Common myeloid progenitor, CD34-positive (primary cell): ENCODE data around the gene FAF1.

Experiments used
- CTCF ChIA-PET: fragments of 350-600 bp; sonication (Branson Sonifier 250); formaldehyde crosslinking; loops from one replicate; lab custom pipeline; 2021; ENCODE audit warnings: antibody characterized with exemption; lab: Charles Lee
- POLR2A ChIA-PET: fragments of 350-600 bp; sonication (Branson Sonifier 250); formaldehyde crosslinking; loops from one replicate; lab custom pipeline; 2021; ENCODE audit warnings: antibody characterized with exemption; lab: Charles Lee
- DNase-seq, 3 donors: peaks; one replicate each; pipeline versions ENCODE4 v3.0.0 to v3.0.0-alpha.2; 2013
- H3K27ac ChIP-seq, 2 experiments: 1 replicate in 1 of 2; 2 replicates in 1 of 2; pipeline ENCODE4 v1.7.0; 2013; ENCODE audit warnings: inconsistent platforms in 2 of 2, low read length in 2 of 2, mild to moderate bottlenecking in 2 of 2, low read depth in 1 of 2, moderate library complexity in 1 of 2; ENCODE audit not compliant: severe bottlenecking in 2 of 2, insufficient read depth in 1 of 2, poor library complexity in 1 of 2
- H3K27me3 ChIP-seq, 5 experiments: replicated peaks in 2 of 5; 1 replicate in 3 of 5; 2 replicates in 2 of 5; pipeline versions ENCODE4 v1.6.1 to v1.7.0; 2013; ENCODE audit warnings: low read length in 4 of 5, mild to moderate bottlenecking in 2 of 5, moderate library complexity in 2 of 5, inconsistent platforms in 1 of 5; ENCODE audit not compliant: insufficient read depth in 5 of 5, control insufficient read depth in 4 of 5
- H3K36me3 ChIP-seq, 4 experiments: 1 replicate in 2 of 4; 2 replicates in 2 of 4; pipeline versions ENCODE4 v1.6.1 to v1.7.0; 2013; ENCODE audit warnings: low read length in 3 of 4, control low read depth in 1 of 4, mild to moderate bottlenecking in 1 of 4; ENCODE audit not compliant: control insufficient read depth in 4 of 4, insufficient read depth in 4 of 4
- H3K4me1 ChIP-seq, 4 experiments: 1 replicate in 3 of 4; 2 replicates in 1 of 4; pipeline versions ENCODE4 v1.6.1 to v1.7.1; 2013; ENCODE audit warnings: low read length in 3 of 4, mild to moderate bottlenecking in 3 of 4, control low read depth in 1 of 4, inconsistent platforms in 1 of 4, moderate library complexity in 1 of 4; ENCODE audit not compliant: control insufficient read depth in 4 of 4, insufficient read depth in 4 of 4; ENCODE audit errors: control extremely low read depth in 1 of 4
- H3K4me3 ChIP-seq, 7 experiments: 1 replicate in 4 of 7; 2 replicates in 3 of 7; pipeline versions ENCODE4 v1.5.1 to v1.7.0; 2013; ENCODE audit warnings: mild to moderate bottlenecking in 7 of 7, low read length in 6 of 7, moderate library complexity in 6 of 7, inconsistent platforms in 2 of 7, low read depth in 2 of 7, control low read depth in 1 of 7; ENCODE audit not compliant: insufficient read depth in 4 of 7, control insufficient read depth in 1 of 7; ENCODE audit errors: extremely low read depth in 1 of 7
- H3K9me3 ChIP-seq, 5 experiments: 1 replicate in 4 of 5; 2 replicates in 1 of 5; pipeline versions ENCODE4 v1.6.1 to v1.7.1; 2013; ENCODE audit warnings: low read length in 4 of 5, mild to moderate bottlenecking in 2 of 5, inconsistent platforms in 1 of 5, low read depth in 1 of 5, moderate library complexity in 1 of 5; ENCODE audit not compliant: control insufficient read depth in 4 of 5, insufficient read depth in 2 of 5; ENCODE audit errors: control extremely low read depth in 1 of 5
- WGBS: methylation state at CpG from one replicate; pipeline ENCODE4 v1.1.5; 2013; ENCODE audit not compliant: insufficient coverage; 5-methylcytosine and 5-hydroxymethylcytosine counted together

FAF1 gene

GRCh38 chr1:50481142-50481736, 478.8 kb downstream of the FAF1 start:
- Histone ChIP-seq H3K27me3 (no peaks in the 10 kb centered on the region), H3K4me1 (no peaks in the 10 kb centered on the region), H3K9me3 (no peaks in the 10 kb centered on the region), H3K27ac (no peak overlapping the region), H3K4me3 (no peak overlapping the region), H3K36me3 (peaks cover 0 to 8% (median 2%) of the 10 kb centered on the region in 4 experiments)
- ChIA-PET POLR2A (no interaction called here), CTCF (no interaction called here)
- DNase-seq, result no peak
- 100% methylated on average over 1 of the region's 2 CpGs for WGBS

GRCh38 chr1:50476800-50477199, 483.3 kb downstream of the FAF1 start:
- H3K27ac ChIP-seq, result no peak overlapping the region
- ChIA-PET POLR2A (no interaction called here), CTCF (interaction anchor here (0.7 kb wide), 1 partner anchor 11 kb away, joined by 3 read pairs; no protein-coding TSS in a partner anchor)
- no peaks in the 10 kb centered on the region for H3K9me3 ChIP-seq
- DNase-seq, result no peak
- no peaks in the 10 kb centered on the region for H3K27me3 ChIP-seq
- WGBS, result no CpG with 5 or more reads among the region's 1 CpG
- peaks cover 6 to 29% (median 14%) of the 10 kb centered on the region in 4 experiments for H3K36me3 ChIP-seq
- H3K4me1 ChIP-seq, result no peaks in the 10 kb centered on the region
- no peak overlapping the region for H3K4me3 ChIP-seq

- 97% methylated on average over 7 of the region's 7 CpGs for WGBS
- ChIA-PET POLR2A (no interaction called here), CTCF (interaction anchor here (1.2 kb wide), 1 partner anchor 17 kb away, joined by 3 read pairs; no protein-coding TSS in a partner anchor)
- H3K4me3 ChIP-seq, result no peak overlapping the region
- H3K27ac ChIP-seq, result no peak overlapping the region
- H3K27me3 ChIP-seq, result no peaks in the 10 kb centered on the region
- peaks cover 6 to 32% (median 13%) of the 10 kb centered on the region in 4 experiments for H3K36me3 ChIP-seq
- no peaks in the 10 kb centered on the region for H3K4me1 ChIP-seq
- no peaks in the 10 kb centered on the region for H3K9me3 ChIP-seq
- no peak for DNase-seq
Measured at GRCh38 chr1:50474859-50475809, 484.9 kb downstream of the FAF1 start.

- Histone ChIP-seq H3K36me3 (peaks cover 6 to 32% (median 13%) of the 10 kb centered on the region in 4 experiments), H3K9me3 (no peaks in the 10 kb centered on the region), H3K27me3 (no peaks in the 10 kb centered on the region), H3K4me3 (no peak overlapping the region), H3K27ac (no peak overlapping the region), H3K4me1 (no peaks in the 10 kb centered on the region)
- DNase-seq, result no peak
- ChIA-PET CTCF (no interaction called here), POLR2A (no interaction called here)
Measured at GRCh38 chr1:50473513-50473912, 486.6 kb downstream of the FAF1 start.

GRCh38 chr1:50471967-50472366, 488.1 kb downstream of the FAF1 start:
- no peaks in the 10 kb centered on the region for H3K9me3 ChIP-seq
- no peaks in the 10 kb centered on the region for H3K4me1 ChIP-seq
- CTCF ChIA-PET, result interaction anchor here (1.3 kb wide), 1 partner anchor 17 kb away, joined by 3 read pairs; no protein-coding TSS in a partner anchor
- no peak for DNase-seq
- 63% methylated on average over 1 of the region's 3 CpGs for WGBS
- H3K36me3 ChIP-seq, result peaks cover 8 to 32% (median 14%) of the 10 kb centered on the region in 4 experiments
- no peaks in the 10 kb centered on the region for H3K27me3 ChIP-seq
- no peak overlapping the region for H3K4me3 ChIP-seq
- POLR2A ChIA-PET, result no interaction called here
- no peak overlapping the region for H3K27ac ChIP-seq

GRCh38 chr1:50462964-50463363, 497.1 kb downstream of the FAF1 start:
- WGBS, result 100% methylated on average over 2 of the region's 2 CpGs
- CTCF ChIA-PET, result no interaction called here

GRCh38 chr1:50458507-50458906, 501.6 kb downstream of the FAF1 start:
- H3K36me3 ChIP-seq, result peaks cover 0 to 8% (median 5%) of the 10 kb centered on the region in 4 experiments
- DNase-seq, result peak; percentile 5 to 70 (median 59)
- ChIA-PET CTCF (interaction anchor here (0.9 to 1.0 kb wide), 2 partner anchors 16 to 21 kb away, joined by 3 read pairs; no protein-coding TSS in a partner anchor), POLR2A (no interaction called here)
- WGBS, result 61% methylated on average over 3 of the region's 5 CpGs
- H3K9me3 ChIP-seq, result no peaks in the 10 kb centered on the region
- no peaks in the 10 kb centered on the region for H3K27me3 ChIP-seq
- no peak overlapping the region for H3K4me3 ChIP-seq
- peaks cover 6 to 16% (median 8%) of the 10 kb centered on the region in 4 experiments for H3K4me1 ChIP-seq
- H3K27ac ChIP-seq, result no peak overlapping the region

More at GRCh38 chr1:50462964-50463363, 497.1 kb downstream of the FAF1 start:
- H3K9me3 ChIP-seq, result no peaks in the 10 kb centered on the region
- H3K36me3 ChIP-seq, result peaks cover 3 to 7% (median 5%) of the 10 kb centered on the region in 4 experiments
- no peak for DNase-seq
- POLR2A ChIA-PET, result no interaction called here
- no peaks in the 10 kb centered on the region for H3K27me3 ChIP-seq
- H3K27ac ChIP-seq, result no peak overlapping the region
- H3K4me1 ChIP-seq, result peaks cover 6 to 15% (median 8%) of the 10 kb centered on the region in 4 experiments
- H3K4me3 ChIP-seq, result no peak overlapping the region
